Umbilical cord (tissue), 2 donors: Measurements from ENCODE around the gene REG1A. TPM values are rescaled to one million over a fixed set of nuclear protein-coding genes. Genes with fewer than 3 reads are reported as not detected.

Experiments used
- DNase-seq: peaks from one replicate; pipeline ENCODE4 v3.0.0-alpha.2; 2015; ENCODE audit warnings: low spot score
- total RNA-seq: library from RNA; depleted of rRNA; stranded (reverse); fragments of >200 nt; gene quantifications from one replicate; pipeline ENCODE4 v1.2.3, GENCODE V29; 2014; ENCODE audit warnings: low replicate concordance; ENCODE audit not compliant: insufficient read depth

Gene REG1A
- not detected for total RNA-seq

- DNase-seq, result no peak
These were observed at the start of gene REG1A for GRCh38 chr2:79120194-79120713. Gene REG1A (plus strand): TSS chr2:79120488. CDS start chr2:79120862, 374 bp downstream.

- no peak for DNase-seq
These were observed 49.2 kb upstream of the REG1A start for GRCh38 chr2:79071078-79071477.

- no peak for DNase-seq
These were observed 37.3 kb upstream of the REG1A start for GRCh38 chr2:79082987-79083386.

GRCh38 chr2:79083597-79084251 is 36.6 kb upstream of the REG1A start:
- DNase-seq, result no peak

- DNase-seq, result no peak
These were observed 35.7 kb upstream of the REG1A start for GRCh38 chr2:79084495-79085135.

- DNase-seq, result no peak
These were observed 34.9 kb upstream of the REG1A start for GRCh38 chr2:79085382-79085781.

- DNase-seq, result no peak
These were observed 34.0 kb upstream of the REG1A start for GRCh38 chr2:79086255-79086654.

- DNase-seq, result no peak
These were observed 32.4 kb upstream of the REG1A start, which contains the start of gene REG1B for GRCh38 chr2:79087785-79088364. Gene REG1B (minus strand): TSS chr2:79087993. CDS start chr2:79087612, 381 bp downstream.

GRCh38 chr2:79090693-79091092 is 29.6 kb upstream of the REG1A start:
- no peak for DNase-seq

- no peak for DNase-seq
These were observed 22.4 kb upstream of the REG1A start for GRCh38 chr2:79097843-79098242.

GRCh38 chr2:79099140-79099686 is 21.1 kb upstream of the REG1A start:
- DNase-seq, result no peak

- no peak for DNase-seq
These were observed 20.0 kb upstream of the REG1A start for GRCh38 chr2:79100285-79100684.

- DNase-seq, result no peak
These were observed 19.3 kb upstream of the REG1A start for GRCh38 chr2:79101024-79101423.

GRCh38 chr2:79103214-79103613 is 17.1 kb upstream of the REG1A start:
- no peak for DNase-seq

GRCh38 chr2:79105259-79105658 is 15.0 kb upstream of the REG1A start:
- DNase-seq, result no peak

- no peak for DNase-seq
These were observed 8.0 kb upstream of the REG1A start for GRCh38 chr2:79112269-79112668.

- no peak for DNase-seq
These were observed 5.3 kb upstream of the REG1A start for GRCh38 chr2:79114797-79115494.

- no peak for DNase-seq
These were observed 3.0 kb upstream of the REG1A start for GRCh38 chr2:79116997-79117928.

GRCh38 chr2:79122676-79123075 is 2.4 kb downstream of the REG1A start:
- no peak for DNase-seq

GRCh38 chr2:79124907-79125720 is 4.8 kb downstream of the REG1A start:
- DNase-seq, result no peak
